OCI-LY3 (cell line): ENCODE data around the gene C5orf47.

Experiments
- H2AFZ ChIP-seq: fragments of 200-600, 300-600 bp; shearing (Covaris generic); 2 replicates; pipeline ENCODE4 v1.6.0; 2014; ENCODE audit warnings: antibody characterized with exemption, low read depth, low read length
- H3K27ac ChIP-seq: fragments of 200-600, 300-600 bp; sonication (generic); 2 replicates; pipeline ENCODE4 v1.5.1; 2014; ENCODE audit warnings: mild to moderate bottlenecking, low read length, moderate library complexity, mixed read lengths
- H3K27me3 ChIP-seq: fragments of 200-600, 300-600 bp; sonication (generic); 2 replicates; pipeline ENCODE4 v1.6.1; 2014; ENCODE audit warnings: low read depth, low read length, mixed read lengths
- H3K36me3 ChIP-seq: fragments of 200-600, 300-600 bp; sonication (generic); replicated peaks from 2 replicates; pipeline ENCODE3; 2014; ENCODE audit warnings: low read depth, low read length, mixed read lengths
- H3K4me1 ChIP-seq: fragments of 300-600, 200-600 bp; sonication (generic); 2 replicates; pipeline ENCODE4 v1.6.1; 2014; ENCODE audit warnings: low read length, mixed read lengths
- H3K4me2 ChIP-seq: fragments of 200-600, 300-600 bp; sonication (generic); 2 replicates; pipeline ENCODE4 v1.6.1; 2014; ENCODE audit warnings: low read length, mixed read lengths
- H3K4me3 ChIP-seq: fragments of 300-600, 200-600 bp; sonication (generic); 2 replicates; pipeline ENCODE4 v1.5.1; 2014; ENCODE audit warnings: antibody characterized with exemption, mild to moderate bottlenecking, low read length, moderate library complexity
- H3K79me2 ChIP-seq: fragments of 300-600, 200-600 bp; shearing (Covaris generic); 2 replicates; pipeline ENCODE4 v1.6.1; 2014; ENCODE audit warnings: mild to moderate bottlenecking, low read length, mixed read lengths
- H3K9ac ChIP-seq: fragments of 300-600, 200-600 bp; shearing (Covaris generic); 2 replicates; pipeline ENCODE4 v1.6.0; 2014; ENCODE audit warnings: mild to moderate bottlenecking, low read length, moderate library complexity
- H3K9me3 ChIP-seq: fragments of 200-600, 300-600 bp; shearing (Covaris generic); 2 replicates; pipeline ENCODE4 v1.6.1; 2014; ENCODE audit warnings: low read length, mixed read lengths; ENCODE audit not compliant: insufficient read depth
- H4K20me1 ChIP-seq: fragments of 200-600, 300-600 bp; sonication (generic); 2 replicates; pipeline ENCODE4 v1.6.1; 2016; ENCODE audit warnings: low read length, mixed read lengths; ENCODE audit not compliant: insufficient read depth
- EZH2phosphoT487 ChIP-seq: fragments of 200-600 bp; shearing (Covaris generic); IDR thresholded peaks from 2 replicates; pipeline ENCODE4 v1.6.1; 2018; ENCODE audit warnings: antibody characterized with exemption, mixed run types, low read depth
- TF ChIP-seq, protein P1 (sequence below): fragments of 200-600, 300-600 bp; sonication (generic); IDR thresholded peaks from 2 replicates; pipeline ENCODE4 v1.5.1; 2014; ENCODE audit warnings: antibody characterized with exemption, low read length, low read depth

C5orf47 gene

DNA sequence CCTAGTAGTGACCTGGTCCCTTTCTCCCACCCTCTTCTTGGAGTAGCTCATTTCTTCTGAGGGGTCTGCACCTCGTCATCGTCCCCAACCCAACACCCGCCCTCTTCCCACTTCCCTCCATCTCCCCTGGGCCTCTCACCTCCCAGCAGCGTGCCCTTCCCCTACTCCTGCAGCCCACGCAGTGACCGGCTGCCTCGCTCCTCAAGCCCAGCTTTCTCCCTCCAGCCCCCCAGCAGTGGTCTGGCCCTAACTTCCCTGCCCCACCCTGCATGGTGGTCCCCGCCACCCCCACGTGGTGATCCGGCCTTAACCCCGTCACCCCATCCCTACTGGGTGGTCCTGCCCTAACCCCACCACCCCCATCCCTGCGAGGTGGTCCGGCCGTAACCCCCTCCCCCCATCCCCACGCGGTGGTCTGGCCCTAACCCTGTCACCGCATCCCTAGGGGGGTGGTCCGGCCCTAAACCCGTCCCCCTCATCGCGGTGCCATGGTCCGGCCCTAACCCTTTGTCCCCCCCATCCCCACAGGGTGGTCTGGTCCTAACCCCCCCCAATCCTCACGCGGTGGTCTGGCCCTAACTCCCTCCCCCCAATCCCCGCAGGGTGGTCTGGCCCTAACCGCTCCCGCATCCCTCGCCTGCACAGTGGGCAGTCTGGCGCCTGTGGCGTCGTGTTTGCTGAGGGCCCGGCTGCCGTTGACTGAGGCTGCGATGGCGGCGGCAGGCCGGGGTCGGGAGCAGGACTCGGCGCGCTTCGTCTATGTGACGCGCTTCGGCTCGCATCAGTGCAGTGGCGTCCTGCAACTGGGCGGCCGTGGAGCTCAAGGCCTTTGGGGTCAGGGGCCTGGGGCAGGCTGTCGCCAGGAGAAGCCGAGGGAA, at the start of gene C5orf47:
Gene C5orf47 (plus strand): TSS at position 617 of the 878 bp plus-strand sequence. CDS start 94 bp downstream, at position 711.
- H2AFZ ChIP-seq, result no peak within 1 kb of the TSS
- H3K27ac ChIP-seq, result no peak within 1 kb of the TSS
- no peaks in the 10 kb centered on the region for H3K36me3 ChIP-seq
- H4K20me1 ChIP-seq, result no peaks in the 10 kb centered on the region
- TF ChIP-seq EZH2phosphoT487, result no peak
- TF ChIP-seq, protein P1, sequence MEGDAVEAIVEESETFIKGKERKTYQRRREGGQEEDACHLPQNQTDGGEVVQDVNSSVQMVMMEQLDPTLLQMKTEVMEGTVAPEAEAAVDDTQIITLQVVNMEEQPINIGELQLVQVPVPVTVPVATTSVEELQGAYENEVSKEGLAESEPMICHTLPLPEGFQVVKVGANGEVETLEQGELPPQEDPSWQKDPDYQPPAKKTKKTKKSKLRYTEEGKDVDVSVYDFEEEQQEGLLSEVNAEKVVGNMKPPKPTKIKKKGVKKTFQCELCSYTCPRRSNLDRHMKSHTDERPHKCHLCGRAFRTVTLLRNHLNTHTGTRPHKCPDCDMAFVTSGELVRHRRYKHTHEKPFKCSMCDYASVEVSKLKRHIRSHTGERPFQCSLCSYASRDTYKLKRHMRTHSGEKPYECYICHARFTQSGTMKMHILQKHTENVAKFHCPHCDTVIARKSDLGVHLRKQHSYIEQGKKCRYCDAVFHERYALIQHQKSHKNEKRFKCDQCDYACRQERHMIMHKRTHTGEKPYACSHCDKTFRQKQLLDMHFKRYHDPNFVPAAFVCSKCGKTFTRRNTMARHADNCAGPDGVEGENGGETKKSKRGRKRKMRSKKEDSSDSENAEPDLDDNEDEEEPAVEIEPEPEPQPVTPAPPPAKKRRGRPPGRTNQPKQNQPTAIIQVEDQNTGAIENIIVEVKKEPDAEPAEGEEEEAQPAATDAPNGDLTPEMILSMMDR, result no peak
- no peak within 1 kb of the TSS for H3K4me3 ChIP-seq
- H3K9me3 ChIP-seq, result no peaks in the 10 kb centered on the region
- H3K4me1 ChIP-seq, result no peaks in the 10 kb centered on the region
- no peaks in the 10 kb centered on the region for H3K79me2 ChIP-seq
- H3K9ac ChIP-seq, result no peak within 1 kb of the TSS
- H3K4me2 ChIP-seq, result no peak within 1 kb of the TSS
- H3K27me3 ChIP-seq, result no peaks in the 10 kb centered on the region

DNA sequence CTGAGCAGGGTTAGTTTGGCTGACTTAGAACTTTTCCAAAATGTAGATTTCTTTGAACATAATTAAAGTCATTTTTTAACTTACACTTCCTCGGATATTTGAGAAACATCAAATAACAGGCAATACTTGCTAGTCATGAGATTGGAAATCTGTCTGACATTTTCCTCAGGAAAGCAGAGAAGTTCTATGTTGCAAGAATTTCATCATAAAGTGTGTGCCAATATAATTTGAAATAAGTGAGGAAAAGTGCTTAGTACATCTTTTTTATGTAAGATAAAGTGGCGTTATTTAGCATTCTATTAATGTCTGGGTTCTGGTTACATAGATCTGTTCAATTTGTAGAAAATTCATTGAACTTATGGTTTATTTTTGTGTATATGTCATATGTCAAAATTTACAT, 48.7 kb upstream of the C5orf47 start:
- H3K4me1 ChIP-seq, result peaks cover 24% of the 10 kb centered on the region
- TF ChIP-seq, protein P1, result no peak
- no peak for TF ChIP-seq EZH2phosphoT487
- no peak overlapping the region for H2AFZ ChIP-seq
- H4K20me1 ChIP-seq, result no peaks in the 10 kb centered on the region
- no peak overlapping the region for H3K4me3 ChIP-seq
- H3K4me2 ChIP-seq, result no peak overlapping the region
- H3K36me3 ChIP-seq, result no peaks in the 10 kb centered on the region
- H3K79me2 ChIP-seq, result no peaks in the 10 kb centered on the region
- no peak overlapping the region for H3K27ac ChIP-seq
- H3K9me3 ChIP-seq, result no peaks in the 10 kb centered on the region
- no peaks in the 10 kb centered on the region for H3K27me3 ChIP-seq
- H3K9ac ChIP-seq, result no peak overlapping the region

DNA sequence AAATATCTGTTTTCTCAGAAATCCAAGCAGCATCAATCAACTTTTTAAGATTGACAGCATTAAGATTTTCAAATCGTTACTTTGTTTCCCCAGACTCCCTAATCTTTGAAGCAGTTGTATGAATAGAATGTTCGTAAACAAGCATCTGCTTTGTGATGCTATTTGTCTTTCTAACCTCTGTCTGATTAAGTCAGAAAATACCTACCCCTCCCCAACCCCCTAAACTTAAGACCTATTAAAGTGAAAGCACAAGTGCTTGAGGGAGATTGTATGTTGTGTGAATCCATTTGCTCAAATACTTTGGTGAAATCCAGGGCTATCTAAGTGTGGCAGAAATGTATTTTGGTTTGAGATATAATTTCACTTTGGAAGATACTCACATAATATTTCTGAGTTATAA, 47.9 kb upstream of the C5orf47 start:
- H3K4me1 ChIP-seq, result peaks cover 32% of the 10 kb centered on the region
- H4K20me1 ChIP-seq, result no peaks in the 10 kb centered on the region
- no peak overlapping the region for H3K4me2 ChIP-seq
- no peak overlapping the region for H3K4me3 ChIP-seq
- H3K79me2 ChIP-seq, result no peaks in the 10 kb centered on the region
- no peak overlapping the region for H3K9ac ChIP-seq
- no peaks in the 10 kb centered on the region for H3K9me3 ChIP-seq
- no peaks in the 10 kb centered on the region for H3K27me3 ChIP-seq
- no peaks in the 10 kb centered on the region for H3K36me3 ChIP-seq
- H2AFZ ChIP-seq, result no peak overlapping the region
- TF ChIP-seq, protein P1, result no peak
- TF ChIP-seq EZH2phosphoT487, result no peak
- H3K27ac ChIP-seq, result no peak overlapping the region

DNA sequence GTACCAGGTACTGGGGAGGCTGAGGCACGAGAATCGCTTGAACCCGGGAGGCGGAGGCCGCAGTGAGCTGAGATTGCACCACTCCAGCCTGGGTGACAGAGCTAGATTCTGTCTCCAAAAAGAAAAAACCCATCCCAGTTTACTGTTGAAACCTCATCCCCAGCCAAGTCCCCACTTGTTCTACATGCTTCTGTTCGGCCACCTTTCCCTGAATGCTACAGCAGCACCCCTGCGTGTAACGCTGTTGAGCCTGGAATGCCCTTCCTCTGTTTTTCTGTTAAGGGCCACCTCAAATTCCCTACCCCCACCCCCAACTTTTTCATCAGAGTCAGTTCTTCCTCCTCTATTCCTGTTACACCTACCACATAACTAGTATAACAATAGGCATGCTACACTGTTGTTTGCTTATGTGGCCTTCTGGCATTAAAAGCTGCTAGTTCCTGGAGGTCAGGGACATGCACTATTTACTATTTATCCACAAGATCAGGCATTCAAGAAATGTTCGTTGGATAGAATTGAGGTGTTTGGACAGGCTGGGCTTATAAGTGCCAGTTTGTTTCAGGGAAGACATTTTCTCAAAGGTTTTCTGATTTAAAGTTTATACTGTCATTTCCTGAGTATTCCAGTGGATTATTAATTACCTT, 47.1 kb upstream of the C5orf47 start:
- Histone ChIP-seq H3K9me3 (no peaks in the 10 kb centered on the region), H3K36me3 (no peaks in the 10 kb centered on the region), H3K27me3 (no peaks in the 10 kb centered on the region), H3K4me3 (no peak overlapping the region), H3K27ac (no peak overlapping the region), H3K9ac (no peak overlapping the region), H3K4me1 (peaks cover 32% of the 10 kb centered on the region), H3K79me2 (no peaks in the 10 kb centered on the region), H2AFZ (no peak overlapping the region), H3K4me2 (no peak overlapping the region), H4K20me1 (no peaks in the 10 kb centered on the region)
- TF ChIP-seq EZH2phosphoT487, result no peak
- TF ChIP-seq, protein P1, result no peak
